Liver (tissue), 3 donors: Measurements from ENCODE around the gene FAT2.

ENCODE experiments used
- ATF3 ChIP-seq: IDR thresholded peaks from 2 replicates; pipeline ENCODE4 v1.6.1; 2016; ENCODE audit warnings: antibody characterized with exemption
- GABPA ChIP-seq, 2 donors: IDR thresholded peaks in 1 of 2; conservative IDR thresholded peaks in 1 of 2; 2 replicates each; pipeline ENCODE4 v1.6.1; 2016; ENCODE audit warnings: antibody characterized with exemption in 2 of 2, mild to moderate bottlenecking in 1 of 2, moderate library complexity in 1 of 2
- TF ChIP-seq, protein P1 (sequence below): IDR thresholded peaks from 2 replicates; pipeline ENCODE4 v1.6.1; 2016; ENCODE audit warnings: antibody characterized with exemption
- TF ChIP-seq, protein P2 (sequence below): fragments of 150-350 bp; IDR thresholded peaks from 2 replicates; pipeline ENCODE4 v1.5.1; 2017; ENCODE audit warnings: improper control_type of control experiment, low read depth, low read length; ENCODE audit not compliant: missing input control
- donor health status: healthy.
- donor health status: healthy.

DNA sequence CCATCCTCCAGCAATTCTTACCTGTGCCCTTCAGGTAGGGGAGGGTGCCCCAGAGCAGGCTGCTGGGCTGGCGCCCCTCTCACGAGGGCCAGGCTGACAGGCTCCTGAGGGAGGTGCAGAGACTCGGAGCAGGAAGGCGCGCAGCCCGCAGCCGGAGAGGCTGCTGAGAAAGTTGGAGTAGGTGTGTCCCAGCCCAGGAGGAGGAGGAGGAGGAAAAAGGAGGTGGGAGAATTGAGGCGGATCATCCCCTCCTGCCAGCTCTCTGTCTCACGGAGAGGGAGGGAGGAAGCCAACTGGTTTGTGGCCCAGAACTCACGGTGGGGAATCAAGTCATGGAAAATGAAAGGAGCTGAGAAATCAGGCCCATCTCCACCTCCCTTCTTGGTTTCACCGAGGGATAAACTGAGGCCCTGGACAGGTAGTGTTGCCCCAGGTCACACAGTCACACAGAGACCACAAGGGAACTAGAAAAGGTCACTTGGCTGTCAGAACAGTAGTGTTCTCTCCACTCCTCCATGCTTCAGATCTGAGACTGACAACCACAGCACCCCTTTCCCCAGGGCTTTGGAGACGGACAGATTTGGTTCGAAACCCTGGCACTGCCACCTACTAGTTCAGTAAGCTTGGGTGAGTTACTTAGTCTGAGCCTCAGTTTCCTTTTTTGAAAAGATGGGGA, at the start of gene FAT2:
- TF ChIP-seq, protein P1, sequence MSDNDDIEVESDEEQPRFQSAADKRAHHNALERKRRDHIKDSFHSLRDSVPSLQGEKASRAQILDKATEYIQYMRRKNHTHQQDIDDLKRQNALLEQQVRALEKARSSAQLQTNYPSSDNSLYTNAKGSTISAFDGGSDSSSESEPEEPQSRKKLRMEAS = no peak
- TF ChIP-seq, protein P2, sequence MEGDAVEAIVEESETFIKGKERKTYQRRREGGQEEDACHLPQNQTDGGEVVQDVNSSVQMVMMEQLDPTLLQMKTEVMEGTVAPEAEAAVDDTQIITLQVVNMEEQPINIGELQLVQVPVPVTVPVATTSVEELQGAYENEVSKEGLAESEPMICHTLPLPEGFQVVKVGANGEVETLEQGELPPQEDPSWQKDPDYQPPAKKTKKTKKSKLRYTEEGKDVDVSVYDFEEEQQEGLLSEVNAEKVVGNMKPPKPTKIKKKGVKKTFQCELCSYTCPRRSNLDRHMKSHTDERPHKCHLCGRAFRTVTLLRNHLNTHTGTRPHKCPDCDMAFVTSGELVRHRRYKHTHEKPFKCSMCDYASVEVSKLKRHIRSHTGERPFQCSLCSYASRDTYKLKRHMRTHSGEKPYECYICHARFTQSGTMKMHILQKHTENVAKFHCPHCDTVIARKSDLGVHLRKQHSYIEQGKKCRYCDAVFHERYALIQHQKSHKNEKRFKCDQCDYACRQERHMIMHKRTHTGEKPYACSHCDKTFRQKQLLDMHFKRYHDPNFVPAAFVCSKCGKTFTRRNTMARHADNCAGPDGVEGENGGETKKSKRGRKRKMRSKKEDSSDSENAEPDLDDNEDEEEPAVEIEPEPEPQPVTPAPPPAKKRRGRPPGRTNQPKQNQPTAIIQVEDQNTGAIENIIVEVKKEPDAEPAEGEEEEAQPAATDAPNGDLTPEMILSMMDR = no peak
- TF ChIP-seq GABPA (IDR thresholded peaks at IDR 0.05 in 1 of 2, conservative IDR thresholded peaks at IDR 0.05 in 1 of 2) (no peak), ATF3 (no peak)
